ENCODE data around the gene MAGI2.

GRCh38 chr7:78473571-78474301 lies 979.7 kb downstream of the MAGI2 start:
- no peak for TF ChIP-seq CTCF (conservative IDR thresholded peaks at IDR 0.05 in 1 of 2, IDR thresholded peaks at IDR 0.05 in 1 of 2; ENCODE audit: extremely low read depth in 1 of 2, insufficient read depth in 1 of 2, low read depth in 1 of 2, low read length in 2 of 2)
- no peak for TF ChIP-seq EZH2 (IDR thresholded peaks at IDR 0.05; ENCODE audit: borderline replicate concordance, low read length)
